HCT116 (cell line): ENCODE results near the gene ASB11. TPM values are rescaled to one million over a fixed set of nuclear protein-coding genes. Genes with fewer than 3 reads are reported as not detected.

Source experiments
- total RNA-seq: library from RNA; stranded (reverse); gene quantifications from one replicate; pipeline ENCODE4 v1.2.1, GENCODE V29; 2021; ENCODE audit not compliant: unreplicated experiment

Gene ASB11
- total RNA-seq, 1 experiment from 2014 or later: not detected

Other genes starting within 250 kb of the ASB11 start
- 2.9 TPM for gene ASB9, start 45.6 kb downstream of the ASB11 start, total RNA-seq
- 12.7 TPM for gene PIGA, start 19.9 kb upstream of the ASB11 start, total RNA-seq
- 0.37 TPM for gene VEGFD, start 68.8 kb upstream of the ASB11 start, total RNA-seq
- 27.5 TPM for gene PIR, start 177.7 kb upstream of the ASB11 start, total RNA-seq
- gene BMX, start 185.2 kb upstream of the ASB11 start, total RNA-seq: not detected